AG10803 (cell line): ENCODE results near the gene SLC35D3.
"Not testable (repeated sequence)": the region's sequence is repeated elsewhere in the genome, so short reads cannot be mapped to it uniquely, and the experiment has no call there.

Experiments used
- DNase-seq: peaks from one replicate; pipeline ENCODE4 v3.0.0; 2010; ENCODE audit warnings: low read depth
- H3K4me3 ChIP-seq: 2 replicates; pipeline ENCODE4 v1.5.1; 2011; ENCODE audit warnings: mild to moderate bottlenecking, low read length, control low read depth
- TF ChIP-seq, protein P1 (sequence below): conservative IDR thresholded peaks from 2 replicates; pipeline ENCODE4 v1.5.1; 2011; ENCODE audit warnings: mild to moderate bottlenecking, low read length, control low read depth, inconsistent platforms

SLC35D3 gene

DNA sequence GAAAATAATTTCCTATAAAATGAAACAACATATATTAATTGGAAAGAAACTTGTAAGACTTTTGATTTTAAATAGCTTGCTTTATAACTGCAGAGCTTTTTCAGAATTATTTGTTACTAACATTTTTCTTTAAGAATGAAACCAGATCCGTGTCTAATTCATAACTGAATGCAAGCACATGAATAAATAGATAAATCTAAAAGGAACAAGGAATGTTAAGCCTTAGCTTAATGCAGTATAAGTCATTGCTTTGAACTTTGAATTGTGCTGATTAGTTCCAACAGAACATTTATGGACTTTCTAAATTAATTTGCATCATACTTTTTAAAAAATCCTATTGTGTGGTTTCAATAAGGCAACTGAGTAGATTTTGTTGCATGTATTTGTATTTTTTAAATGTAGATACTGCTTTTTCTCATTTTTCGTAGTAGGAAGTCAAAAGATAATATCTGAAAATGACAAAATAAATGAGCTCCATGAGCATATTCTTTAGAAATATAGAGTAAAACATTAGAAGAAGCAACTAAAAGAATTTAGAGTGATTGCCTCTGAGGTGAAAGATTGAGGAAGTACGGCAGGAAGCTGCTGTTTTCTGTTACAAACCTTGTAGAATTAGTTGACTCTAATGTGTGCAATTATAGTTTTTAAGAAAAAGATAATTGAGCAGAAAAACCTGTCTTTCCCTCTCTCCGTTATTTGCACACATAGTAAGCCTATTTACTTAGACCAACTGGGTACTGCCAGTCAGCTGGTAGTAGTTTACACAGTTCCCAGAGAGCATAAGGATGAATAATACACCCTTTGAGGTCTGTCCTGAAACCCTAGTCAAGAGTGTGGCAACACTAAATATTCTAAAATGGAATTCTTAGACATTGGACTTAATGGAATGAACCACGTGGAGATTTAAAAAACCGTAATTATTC lies 32.6 kb upstream of the SLC35D3 start:
- TF ChIP-seq, protein P1, sequence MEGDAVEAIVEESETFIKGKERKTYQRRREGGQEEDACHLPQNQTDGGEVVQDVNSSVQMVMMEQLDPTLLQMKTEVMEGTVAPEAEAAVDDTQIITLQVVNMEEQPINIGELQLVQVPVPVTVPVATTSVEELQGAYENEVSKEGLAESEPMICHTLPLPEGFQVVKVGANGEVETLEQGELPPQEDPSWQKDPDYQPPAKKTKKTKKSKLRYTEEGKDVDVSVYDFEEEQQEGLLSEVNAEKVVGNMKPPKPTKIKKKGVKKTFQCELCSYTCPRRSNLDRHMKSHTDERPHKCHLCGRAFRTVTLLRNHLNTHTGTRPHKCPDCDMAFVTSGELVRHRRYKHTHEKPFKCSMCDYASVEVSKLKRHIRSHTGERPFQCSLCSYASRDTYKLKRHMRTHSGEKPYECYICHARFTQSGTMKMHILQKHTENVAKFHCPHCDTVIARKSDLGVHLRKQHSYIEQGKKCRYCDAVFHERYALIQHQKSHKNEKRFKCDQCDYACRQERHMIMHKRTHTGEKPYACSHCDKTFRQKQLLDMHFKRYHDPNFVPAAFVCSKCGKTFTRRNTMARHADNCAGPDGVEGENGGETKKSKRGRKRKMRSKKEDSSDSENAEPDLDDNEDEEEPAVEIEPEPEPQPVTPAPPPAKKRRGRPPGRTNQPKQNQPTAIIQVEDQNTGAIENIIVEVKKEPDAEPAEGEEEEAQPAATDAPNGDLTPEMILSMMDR = no peak
- no peak for DNase-seq
- H3K4me3 ChIP-seq = no peak overlapping the region

DNA sequence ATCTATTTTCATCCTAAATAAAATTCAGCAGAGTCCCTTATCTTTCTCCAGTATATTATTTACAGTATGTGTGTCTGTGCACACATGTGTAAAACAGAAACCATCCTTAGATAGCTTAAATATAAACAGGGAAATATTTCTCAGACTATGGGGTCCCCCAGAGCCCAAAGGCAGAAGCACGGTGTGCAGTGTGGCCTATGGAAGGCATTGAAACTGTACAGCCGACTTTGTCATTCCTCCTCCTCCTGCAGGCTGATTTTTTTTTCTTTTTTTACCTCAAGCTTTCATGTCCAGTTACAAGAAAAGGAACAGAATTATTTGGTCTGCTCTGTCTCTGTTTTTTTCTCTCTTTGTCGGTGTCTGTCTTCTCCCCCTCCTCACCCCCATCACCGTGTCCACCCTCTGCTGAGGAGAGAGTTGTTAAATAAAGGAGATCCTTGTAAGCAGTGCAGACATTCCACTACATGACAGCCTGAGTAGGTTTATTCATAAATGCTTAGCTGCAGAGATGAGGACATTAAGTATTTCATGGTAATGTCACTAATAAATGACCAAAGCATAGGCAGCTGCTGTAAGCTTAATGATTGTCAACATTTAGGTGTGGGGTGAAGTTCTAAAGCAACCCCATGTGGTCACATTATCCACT lies 31.8 kb upstream of the SLC35D3 start:
- DNase-seq = no peak
- H3K4me3 ChIP-seq = no peak overlapping the region
- TF ChIP-seq, protein P1 = no peak

DNA sequence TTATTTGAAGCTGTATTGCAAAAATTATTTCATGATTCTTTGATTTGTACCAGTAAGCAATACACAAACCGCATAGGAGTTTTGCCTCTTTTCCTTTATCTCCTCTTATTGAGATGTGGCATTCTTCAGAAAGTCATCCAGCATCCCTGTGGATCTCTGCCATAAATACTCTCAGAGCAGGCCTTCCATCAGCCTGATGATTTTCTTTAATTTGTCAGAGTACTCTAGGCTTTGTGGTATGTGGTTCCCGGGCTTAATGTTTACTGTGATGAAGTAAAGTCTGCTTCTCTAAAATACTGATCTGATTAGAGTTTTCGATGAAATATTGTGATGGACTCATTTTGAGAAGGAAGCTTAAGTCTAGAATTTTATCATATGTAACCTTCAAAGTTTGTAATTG lies 31.1 kb upstream of the SLC35D3 start:
- TF ChIP-seq, protein P1 = no peak
- no peak for DNase-seq
- no peak overlapping the region for H3K4me3 ChIP-seq

DNA sequence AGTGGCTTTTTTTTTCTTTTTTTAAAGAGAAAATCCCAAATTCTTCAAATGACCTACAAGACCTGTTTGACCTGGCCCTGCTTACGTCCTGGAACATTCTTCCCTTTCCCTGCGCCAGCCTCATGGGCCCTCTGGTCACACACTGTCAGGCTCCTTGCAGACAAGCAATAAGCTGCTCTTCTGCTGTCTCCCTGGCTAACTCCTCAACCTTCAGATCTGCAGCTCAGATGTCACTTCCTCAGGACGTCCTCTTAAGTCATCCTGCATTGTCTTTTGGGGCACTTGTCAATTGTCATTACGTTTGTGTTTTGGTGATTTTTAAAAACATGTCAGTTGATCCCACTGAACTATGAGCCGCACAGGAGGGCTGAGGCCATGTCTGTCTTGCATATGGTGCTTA lies 28.9 kb upstream of the SLC35D3 start:
- no peak overlapping the region for H3K4me3 ChIP-seq
- no peak for DNase-seq
- TF ChIP-seq, protein P1 = no peak

DNA sequence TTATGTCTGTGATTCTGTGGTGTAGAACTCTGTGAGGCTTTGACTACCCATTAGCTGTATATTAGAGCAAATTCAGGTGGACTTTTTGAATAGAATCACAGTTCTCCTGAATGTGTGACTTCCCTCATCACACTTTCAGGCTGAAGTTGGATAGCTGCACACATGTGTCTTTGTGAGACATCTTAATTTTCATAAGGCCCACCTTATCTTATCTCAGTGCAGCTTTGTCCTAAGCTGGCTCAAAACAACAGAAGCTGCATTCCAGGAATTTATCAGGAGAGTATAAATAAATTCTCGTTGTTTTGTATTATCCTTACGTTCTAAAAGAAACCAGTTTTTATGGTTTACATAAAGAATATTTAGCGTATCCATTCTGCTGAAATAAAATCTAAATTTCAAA lies 26.2 kb upstream of the SLC35D3 start:
- DNase-seq = no peak
- TF ChIP-seq, protein P1 = no peak
- H3K4me3 ChIP-seq = no peak overlapping the region

DNA sequence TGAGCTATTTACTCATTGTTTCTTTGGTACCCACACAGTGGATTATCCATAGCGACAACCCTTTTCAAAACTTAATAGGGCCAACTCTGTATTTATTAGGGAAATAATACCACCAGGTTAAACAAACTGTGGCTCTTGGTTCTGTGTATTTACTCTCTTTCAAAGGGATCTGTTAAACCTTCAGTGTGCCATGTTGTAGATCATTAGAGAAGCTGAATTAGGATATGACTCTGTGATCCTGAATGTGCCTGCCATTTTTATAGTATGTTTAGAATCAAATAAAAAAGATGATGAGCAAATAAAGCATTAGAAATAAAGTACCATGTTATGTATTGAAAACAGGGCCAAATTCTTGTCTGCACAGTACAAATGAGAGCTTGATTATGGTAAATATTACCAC lies 25.0 kb upstream of the SLC35D3 start:
- no peak overlapping the region for H3K4me3 ChIP-seq
- no peak for DNase-seq
- TF ChIP-seq, protein P1 = no peak

DNA sequence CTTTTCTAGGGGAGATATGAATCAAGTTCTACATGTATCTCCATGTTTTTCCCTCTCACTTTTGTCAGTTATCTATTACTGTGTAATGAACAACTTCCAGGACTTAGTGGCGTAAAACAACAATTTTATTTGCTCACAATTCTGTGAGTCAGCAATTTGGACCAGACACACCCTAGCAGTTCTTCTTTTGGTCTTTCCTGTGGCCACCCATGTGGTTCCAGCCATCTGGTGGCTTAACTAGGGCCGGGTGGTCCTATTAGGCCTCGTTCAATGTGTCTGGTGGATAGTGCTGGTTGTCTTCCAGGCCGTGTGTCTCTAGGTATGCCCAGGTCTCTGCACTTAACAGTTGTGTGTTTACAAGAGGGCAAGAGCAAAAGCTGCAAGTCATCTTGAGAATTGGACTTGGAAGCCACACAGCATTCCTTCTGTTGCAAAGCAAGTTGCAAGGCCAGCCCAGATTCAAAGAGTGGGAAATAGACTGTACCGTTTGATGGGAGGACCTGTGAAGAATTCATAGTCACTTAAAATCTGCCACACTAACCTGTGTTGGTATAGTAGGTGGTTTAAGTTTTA lies 20.8 kb upstream of the SLC35D3 start:
- no peak overlapping the region for H3K4me3 ChIP-seq
- no peak for DNase-seq
- TF ChIP-seq, protein P1 = no peak

DNA sequence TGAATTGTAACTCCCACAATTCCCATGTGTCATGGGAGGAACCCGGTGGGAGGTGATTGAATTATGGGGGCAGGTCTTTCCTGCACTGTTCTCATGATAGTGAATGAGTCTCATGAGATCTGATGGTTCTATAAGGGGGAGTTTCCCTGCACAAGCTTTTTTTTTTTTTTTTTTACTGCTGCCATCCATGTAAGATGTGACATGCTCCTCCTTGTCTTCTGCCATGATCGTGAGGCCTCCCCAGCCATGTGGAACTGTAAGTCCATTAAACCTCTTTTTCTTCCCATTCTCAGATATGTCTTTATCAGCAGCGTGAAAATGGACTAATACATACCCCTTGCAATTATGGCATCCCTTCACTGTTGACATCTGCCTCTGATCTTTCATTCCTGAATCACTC lies 17.6 kb upstream of the SLC35D3 start:
- H3K4me3 ChIP-seq = not testable (repeated sequence)

More for the DNA sequence above, 17.6 kb upstream of the SLC35D3 start:
- not testable (repeated sequence) for DNase-seq
